WTC11 (cell line): Measurements from ENCODE around the gene OR1E1.

Experiments used
- ATF1 ChIP-seq: sonication (generic); formaldehyde crosslinking; IDR thresholded peaks from 2 replicates; pipeline ENCODE4 v1.8.1; 2023; ENCODE audit warnings: mild to moderate bottlenecking, moderate library complexity, missing genetic modification reagents
- CTCF ChIP-seq: fragments of 200-600 bp; IDR thresholded peaks from 2 replicates; pipeline ENCODE4 v1.8.0; 2022; ENCODE audit warnings: antibody characterized with exemption
- E2F4 ChIP-seq: sonication (generic); formaldehyde crosslinking; IDR thresholded peaks from 2 replicates; pipeline ENCODE4 v1.8.1; 2022; ENCODE audit warnings: low read depth, mild to moderate bottlenecking, moderate library complexity, missing genetic modification reagents, borderline replicate concordance
- ETV6 ChIP-seq: sonication (generic); formaldehyde crosslinking; IDR thresholded peaks from 2 replicates; pipeline ENCODE4 v1.8.1; 2022; ENCODE audit warnings: mild to moderate bottlenecking, missing genetic modification reagents
- MYBL2 ChIP-seq: sonication (generic); formaldehyde crosslinking; IDR thresholded peaks from 2 replicates; pipeline ENCODE4 v1.8.1; 2023; ENCODE audit warnings: mild to moderate bottlenecking, moderate library complexity, missing genetic modification reagents
- USF1 ChIP-seq: sonication (generic); formaldehyde crosslinking; IDR thresholded peaks from 2 replicates; pipeline ENCODE4 v1.8.0; 2022; ENCODE audit warnings: mild to moderate bottlenecking, missing genetic modification reagents
- TF ChIP-seq, protein P1 (sequence below): sonication (generic); formaldehyde crosslinking; IDR thresholded peaks from 2 replicates; pipeline ENCODE4 v1.8.1; 2023; ENCODE audit warnings: mild to moderate bottlenecking, missing genetic modification reagents, moderate library complexity

DNA sequence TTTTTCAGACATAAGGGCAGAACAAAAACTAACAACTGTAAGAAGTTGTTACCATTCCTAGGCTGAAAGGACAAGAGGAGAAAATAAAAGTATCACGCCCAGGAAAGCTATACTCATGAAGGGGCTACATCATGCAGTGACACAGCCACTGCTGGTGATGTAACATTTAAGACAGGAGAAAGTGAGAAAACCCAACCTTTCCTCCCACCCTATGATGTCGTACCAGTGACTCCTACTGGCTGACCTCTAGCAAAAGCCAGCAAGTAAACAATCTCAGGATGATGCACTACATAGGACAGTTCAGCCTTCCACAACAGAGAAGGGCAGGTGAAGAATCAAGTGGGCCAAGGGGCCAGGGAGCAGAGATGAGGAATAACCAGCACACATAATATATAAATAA, 49.4 kb upstream of the OR1E1 start:
- TF ChIP-seq CTCF = no peak
- no peak for TF ChIP-seq ATF1 (CRISPR knock-in tag)
- no peak for TF ChIP-seq ETV6 (CRISPR knock-in tag)
- no peak for TF ChIP-seq USF1 (CRISPR knock-in tag)
- TF ChIP-seq, protein P1, sequence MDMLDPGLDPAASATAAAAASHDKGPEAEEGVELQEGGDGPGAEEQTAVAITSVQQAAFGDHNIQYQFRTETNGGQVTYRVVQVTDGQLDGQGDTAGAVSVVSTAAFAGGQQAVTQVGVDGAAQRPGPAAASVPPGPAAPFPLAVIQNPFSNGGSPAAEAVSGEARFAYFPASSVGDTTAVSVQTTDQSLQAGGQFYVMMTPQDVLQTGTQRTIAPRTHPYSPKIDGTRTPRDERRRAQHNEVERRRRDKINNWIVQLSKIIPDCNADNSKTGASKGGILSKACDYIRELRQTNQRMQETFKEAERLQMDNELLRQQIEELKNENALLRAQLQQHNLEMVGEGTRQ (CRISPR knock-in tag) = no peak
- TF ChIP-seq MYBL2 (CRISPR knock-in tag) = no peak
- TF ChIP-seq E2F4 (CRISPR knock-in tag) = no peak
